ENCODE results near the gene SEPHS2. TPM values are rescaled to one million over a fixed set of nuclear protein-coding genes. Genes with fewer than 3 reads are reported as not detected.

The SEPHS2 gene
- total RNA-seq, 1 donor from 2014 or later = 43.2 TPM

GRCh38 chr16:30447512-30448226 is 2.0 kb upstream of the SEPHS2 start:
- Mint-ChIP-seq H3K4me1 (ENCODE audit: low read depth, unreplicated experiment) (peaks cover 14% of the 10 kb centered on the region), H3K4me3 (ENCODE audit: unreplicated experiment) (peak overlapping the region; percentile 16), H3K9me3 (ENCODE audit: unreplicated experiment) (peaks cover 4% of the 10 kb centered on the region), H3K27ac (ENCODE audit: unreplicated experiment) (no peak overlapping the region), H3K36me3 (ENCODE audit: unreplicated experiment) (peaks cover 12% of the 10 kb centered on the region), H3K27me3 (ENCODE audit: unreplicated experiment) (peaks cover 6% of the 10 kb centered on the region)
- DNase-seq = no peak
- TF ChIP-seq, protein P1, sequence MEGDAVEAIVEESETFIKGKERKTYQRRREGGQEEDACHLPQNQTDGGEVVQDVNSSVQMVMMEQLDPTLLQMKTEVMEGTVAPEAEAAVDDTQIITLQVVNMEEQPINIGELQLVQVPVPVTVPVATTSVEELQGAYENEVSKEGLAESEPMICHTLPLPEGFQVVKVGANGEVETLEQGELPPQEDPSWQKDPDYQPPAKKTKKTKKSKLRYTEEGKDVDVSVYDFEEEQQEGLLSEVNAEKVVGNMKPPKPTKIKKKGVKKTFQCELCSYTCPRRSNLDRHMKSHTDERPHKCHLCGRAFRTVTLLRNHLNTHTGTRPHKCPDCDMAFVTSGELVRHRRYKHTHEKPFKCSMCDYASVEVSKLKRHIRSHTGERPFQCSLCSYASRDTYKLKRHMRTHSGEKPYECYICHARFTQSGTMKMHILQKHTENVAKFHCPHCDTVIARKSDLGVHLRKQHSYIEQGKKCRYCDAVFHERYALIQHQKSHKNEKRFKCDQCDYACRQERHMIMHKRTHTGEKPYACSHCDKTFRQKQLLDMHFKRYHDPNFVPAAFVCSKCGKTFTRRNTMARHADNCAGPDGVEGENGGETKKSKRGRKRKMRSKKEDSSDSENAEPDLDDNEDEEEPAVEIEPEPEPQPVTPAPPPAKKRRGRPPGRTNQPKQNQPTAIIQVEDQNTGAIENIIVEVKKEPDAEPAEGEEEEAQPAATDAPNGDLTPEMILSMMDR (IDR thresholded peaks at IDR 0.05; ENCODE audit: partially characterized antibody, unreplicated experiment) = no peak

DNA sequence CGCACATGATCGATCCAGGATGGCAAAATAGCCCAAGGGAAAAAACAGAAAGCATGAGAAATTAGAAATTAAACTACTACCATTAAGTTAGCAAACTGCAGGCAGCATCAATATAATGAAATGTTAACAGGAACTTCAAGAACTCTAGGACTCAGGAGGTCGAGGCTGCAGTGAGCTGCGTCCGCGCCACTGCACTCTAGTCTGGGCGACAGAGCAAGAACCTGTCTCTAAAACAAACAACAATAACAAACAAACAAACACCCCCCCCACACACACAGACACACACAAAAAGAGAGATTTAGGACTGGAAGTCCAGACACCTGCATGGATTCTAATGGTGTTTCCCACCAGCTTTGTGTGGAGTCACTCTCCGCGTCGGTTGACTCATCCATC is 525 bp upstream of the SEPHS2 start:
- DNase-seq = no peak
- TF ChIP-seq, protein P1 (IDR thresholded peaks at IDR 0.05; ENCODE audit: partially characterized antibody, unreplicated experiment) = no peak
- peak overlapping the region; percentile 91 for H3K4me3 Mint-ChIP-seq (ENCODE audit: unreplicated experiment)
- H3K9me3 Mint-ChIP-seq (ENCODE audit: unreplicated experiment) = peaks cover 4% of the 10 kb centered on the region
- peaks cover 8% of the 10 kb centered on the region for H3K27me3 Mint-ChIP-seq (ENCODE audit: unreplicated experiment)
- H3K27ac Mint-ChIP-seq (ENCODE audit: unreplicated experiment) = peak overlapping the region; percentile 79
- peaks cover 14% of the 10 kb centered on the region for H3K4me1 Mint-ChIP-seq (ENCODE audit: low read depth, unreplicated experiment)
- peaks cover 12% of the 10 kb centered on the region for H3K36me3 Mint-ChIP-seq (ENCODE audit: unreplicated experiment)

- TF ChIP-seq, protein P1 (IDR thresholded peaks at IDR 0.05; ENCODE audit: partially characterized antibody, unreplicated experiment) = no peak
These were observed 596 bp downstream of the SEPHS2 start for GRCh38 chr16:30445149-30445407.

GRCh38 chr16:30444231-30445148 is 1.2 kb downstream of the SEPHS2 start:
- TF ChIP-seq, protein P1 (IDR thresholded peaks at IDR 0.05; ENCODE audit: partially characterized antibody, unreplicated experiment) = no peak
- Mint-ChIP-seq H3K27me3 (ENCODE audit: unreplicated experiment) (peaks cover 8% of the 10 kb centered on the region), H3K9me3 (ENCODE audit: unreplicated experiment) (peaks cover 8% of the 10 kb centered on the region), H3K27ac (ENCODE audit: unreplicated experiment) (peak overlapping the region; percentile 81), H3K36me3 (ENCODE audit: unreplicated experiment) (peaks cover 12% of the 10 kb centered on the region), H3K4me1 (ENCODE audit: low read depth, unreplicated experiment) (peaks cover 14% of the 10 kb centered on the region), H3K4me3 (ENCODE audit: unreplicated experiment) (peak overlapping the region; percentile 94)
- no peak for DNase-seq

More at GRCh38 chr16:30445149-30445407, 596 bp downstream of the SEPHS2 start:
- no peak for DNase-seq
- Mint-ChIP-seq H3K27me3 (ENCODE audit: unreplicated experiment) (peaks cover 8% of the 10 kb centered on the region), H3K4me3 (ENCODE audit: unreplicated experiment) (peak overlapping the region; percentile 94), H3K36me3 (ENCODE audit: unreplicated experiment) (peaks cover 12% of the 10 kb centered on the region), H3K9me3 (ENCODE audit: unreplicated experiment) (peaks cover 8% of the 10 kb centered on the region), H3K27ac (ENCODE audit: unreplicated experiment) (peak overlapping the region; percentile 81), H3K4me1 (ENCODE audit: low read depth, unreplicated experiment) (peaks cover 14% of the 10 kb centered on the region)

DNA sequence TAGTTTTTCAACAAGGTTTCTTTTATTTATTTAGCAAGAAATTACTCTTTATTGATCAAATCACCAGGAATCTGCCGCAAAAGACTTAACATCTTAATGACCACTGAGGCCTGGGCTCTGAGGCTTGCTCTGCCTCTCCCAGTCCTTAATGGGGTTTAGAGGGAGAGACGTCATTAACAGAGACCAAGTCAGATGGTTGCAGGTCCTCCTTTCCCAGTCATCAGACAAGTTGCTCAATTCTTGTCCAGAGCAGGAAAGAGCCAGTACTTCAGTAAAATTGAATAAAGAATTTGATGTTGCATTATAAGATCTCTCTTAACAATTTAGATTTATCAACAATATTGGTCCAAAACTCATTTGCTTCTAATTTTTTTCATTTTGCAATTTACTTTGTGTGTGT is 2.0 kb downstream of the SEPHS2 start:
- Mint-ChIP-seq H3K27ac (ENCODE audit: unreplicated experiment) (no peak overlapping the region), H3K9me3 (ENCODE audit: unreplicated experiment) (peaks cover 8% of the 10 kb centered on the region), H3K36me3 (ENCODE audit: unreplicated experiment) (peaks cover 12% of the 10 kb centered on the region), H3K4me1 (ENCODE audit: low read depth, unreplicated experiment) (peaks cover 14% of the 10 kb centered on the region), H3K27me3 (ENCODE audit: unreplicated experiment) (peaks cover 8% of the 10 kb centered on the region), H3K4me3 (ENCODE audit: unreplicated experiment) (peak overlapping the region; percentile 94)
- DNase-seq = no peak
- TF ChIP-seq, protein P1 (IDR thresholded peaks at IDR 0.05; ENCODE audit: partially characterized antibody, unreplicated experiment) = no peak
